ENCODE measurements around the gene SLX4.

SLX4 gene

GRCh38 chr16:3597676-3598075 lies 13.7 kb downstream of the SLX4 start:
- DNase-seq: no peak

DNA sequence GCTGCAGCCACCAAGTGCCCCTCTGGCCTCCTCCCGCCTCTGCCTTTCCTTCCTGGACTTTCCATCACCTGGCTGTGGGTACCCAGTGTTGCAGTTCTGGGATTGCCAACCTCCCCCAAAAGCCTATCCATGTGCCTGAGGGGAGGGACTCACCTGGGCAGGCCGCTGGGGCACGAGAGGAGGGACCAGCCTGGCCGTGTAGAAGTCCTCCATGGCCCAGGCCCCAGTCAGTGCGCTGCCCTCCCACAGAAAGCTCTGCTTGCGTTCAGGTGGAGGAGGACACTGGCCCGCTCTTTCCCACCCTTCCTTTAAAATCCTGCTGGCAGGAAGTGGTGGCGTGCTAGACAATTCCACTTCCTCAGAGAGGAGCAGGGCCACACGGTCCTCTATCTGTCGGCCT lies 14.2 kb downstream of the SLX4 start:
- no peak for DNase-seq

DNA sequence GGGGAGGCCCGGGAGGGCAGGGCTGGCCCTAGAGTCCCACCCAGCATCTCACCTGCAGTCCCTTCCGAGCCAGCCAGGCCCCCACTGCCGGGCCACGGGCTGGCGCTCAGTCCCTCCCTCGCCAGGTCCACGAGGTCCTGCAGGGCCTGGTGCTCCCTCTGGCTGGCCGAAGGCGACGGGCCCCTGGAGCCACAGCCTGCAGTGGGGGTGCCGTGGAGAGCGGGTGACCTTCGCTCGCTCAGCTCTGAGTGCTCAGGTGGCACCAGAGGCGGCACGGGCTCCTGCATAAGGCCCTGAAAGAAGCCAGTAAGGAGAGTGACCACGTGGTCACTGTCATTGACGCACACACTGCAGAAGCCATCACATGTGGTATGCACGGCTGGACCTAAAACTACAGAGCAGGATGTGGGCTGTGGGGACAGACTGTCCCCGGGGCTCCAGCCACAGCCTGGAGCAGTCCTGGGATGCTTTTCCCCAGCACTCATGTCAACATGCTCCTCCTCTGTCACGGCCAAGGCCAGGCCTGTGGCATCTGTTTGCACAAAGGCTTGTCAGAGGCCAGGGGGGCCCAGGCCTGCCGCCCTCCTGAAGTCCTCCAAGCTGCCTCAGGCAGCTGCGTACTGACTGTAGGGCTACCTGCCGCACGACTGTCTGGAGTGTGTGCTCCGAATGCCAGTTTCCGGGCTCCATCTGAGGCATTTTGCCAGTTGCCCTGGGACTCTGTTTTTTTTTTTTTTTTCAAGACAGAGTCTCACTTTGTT lies 15.1 kb downstream of the SLX4 start:
- no peak for DNase-seq

DNA sequence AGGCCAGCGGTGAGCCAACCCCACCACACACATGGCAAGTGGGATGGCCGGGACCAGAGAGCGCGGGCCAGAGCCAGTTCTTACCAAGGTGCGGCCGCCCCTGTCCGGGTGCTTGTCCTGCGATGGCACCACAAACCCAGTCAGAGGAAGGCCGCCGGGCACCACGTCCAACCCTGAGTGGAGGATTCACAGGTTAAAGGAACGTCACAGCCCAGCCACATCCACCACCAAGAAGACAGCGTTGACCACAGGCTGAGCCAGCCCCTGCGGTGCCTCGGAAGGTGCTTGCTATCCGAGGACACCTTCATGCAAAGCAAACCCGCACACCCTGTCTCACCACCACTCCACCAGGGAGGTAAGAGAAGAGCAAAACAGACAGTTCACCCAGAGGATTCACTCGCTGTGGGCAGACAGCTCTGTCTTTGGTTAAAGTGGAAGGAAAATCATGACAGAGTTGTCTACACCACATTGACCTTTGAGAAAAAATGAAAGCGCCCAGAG lies 15.8 kb downstream of the SLX4 start:
- DNase-seq: no peak

DNA sequence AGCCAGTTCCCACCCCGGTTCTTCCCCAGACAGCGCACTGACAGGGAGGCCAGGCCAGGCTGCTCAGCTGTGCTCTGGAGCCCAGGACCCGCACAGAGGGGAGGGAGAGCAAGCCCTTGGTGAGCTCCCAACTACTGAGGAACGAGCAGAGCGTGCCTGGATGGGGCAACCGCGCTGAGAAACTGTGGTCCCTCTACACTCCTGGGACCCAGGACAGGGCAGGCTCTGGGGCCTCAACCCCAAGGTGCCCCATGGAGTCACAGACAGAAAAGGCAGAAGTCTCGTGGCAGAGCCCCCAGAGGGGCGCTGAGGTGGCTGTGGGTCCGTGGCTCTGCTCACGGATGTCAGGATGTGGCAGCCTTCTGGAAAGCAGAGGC lies 16.3 kb downstream of the SLX4 start:
- no peak for DNase-seq

DNA sequence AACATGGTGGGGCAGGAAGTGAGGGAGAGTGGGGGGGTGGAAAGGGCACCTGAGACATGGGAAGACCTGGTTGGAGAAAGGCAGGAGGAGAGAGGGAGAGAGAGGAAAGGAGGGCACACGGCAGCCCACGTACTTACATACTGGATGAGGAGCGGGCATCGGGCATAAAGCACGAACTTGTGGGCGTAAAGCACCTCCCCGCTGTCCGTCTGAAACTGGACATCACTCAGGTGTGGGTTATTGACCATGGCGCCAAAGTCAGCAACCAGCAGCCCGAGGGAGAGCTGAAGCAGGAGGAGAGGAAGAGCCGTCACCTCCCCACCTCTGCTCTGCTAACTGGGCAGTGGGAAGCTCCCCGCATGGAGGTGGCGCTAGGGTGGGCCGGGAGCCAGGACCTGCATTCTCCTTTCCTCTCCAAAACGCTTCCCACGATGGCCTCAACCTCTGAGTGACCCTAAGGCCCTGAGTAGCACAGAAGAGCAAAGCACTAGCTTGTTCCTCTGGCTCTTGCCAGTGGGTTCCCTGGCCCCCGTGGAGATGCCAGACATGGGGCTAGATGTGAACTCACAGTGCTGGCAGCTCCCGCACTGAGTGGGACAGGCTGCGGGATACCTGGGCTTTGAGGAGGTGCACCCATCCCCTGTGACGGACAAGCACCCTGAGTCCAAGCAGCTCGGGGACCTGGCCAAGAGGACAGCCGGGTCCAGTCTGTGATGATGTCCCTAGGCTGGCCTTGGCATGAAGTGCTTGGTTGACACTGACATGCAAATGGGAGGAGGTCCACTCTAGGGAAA lies 16.9 kb downstream of the SLX4 start:
- DNase-seq: no peak

GRCh38 chr16:3592559-3592958 lies 18.8 kb downstream of the SLX4 start:
- DNase-seq: no peak

DNA sequence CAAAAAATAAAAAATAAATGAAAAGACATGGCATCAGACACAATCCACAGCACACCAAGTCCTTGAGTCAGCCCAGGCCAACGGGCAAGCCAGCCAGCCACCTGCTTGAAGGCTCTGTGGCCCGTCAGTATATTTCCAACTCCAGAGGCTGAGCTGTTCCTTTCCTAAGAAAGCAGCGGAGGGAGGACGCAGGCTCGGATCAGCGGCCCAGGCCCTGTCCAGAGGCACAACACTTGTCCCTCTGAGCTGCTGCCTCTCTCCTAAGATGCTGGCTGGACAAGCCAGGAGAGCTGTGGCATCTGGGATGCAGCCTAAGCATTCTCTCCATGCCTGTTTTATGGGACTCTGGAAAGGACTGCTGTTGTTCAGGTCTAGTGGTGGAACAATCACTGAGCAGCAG lies 19.4 kb downstream of the SLX4 start:
- DNase-seq: no peak

- no peak for DNase-seq
Observed at GRCh38 chr16:3591436-3591803, 20.0 kb downstream of the SLX4 start.

- DNase-seq: no peak
Observed at GRCh38 chr16:3590736-3591435, 20.5 kb downstream of the SLX4 start.

- DNase-seq: no peak
Observed at GRCh38 chr16:3589991-3590701, 21.3 kb downstream of the SLX4 start.

GRCh38 chr16:3589441-3589921 lies 21.9 kb downstream of the SLX4 start:
- no peak for DNase-seq

GRCh38 chr16:3589001-3589400 lies 22.4 kb downstream of the SLX4 start:
- no peak for DNase-seq

DNA sequence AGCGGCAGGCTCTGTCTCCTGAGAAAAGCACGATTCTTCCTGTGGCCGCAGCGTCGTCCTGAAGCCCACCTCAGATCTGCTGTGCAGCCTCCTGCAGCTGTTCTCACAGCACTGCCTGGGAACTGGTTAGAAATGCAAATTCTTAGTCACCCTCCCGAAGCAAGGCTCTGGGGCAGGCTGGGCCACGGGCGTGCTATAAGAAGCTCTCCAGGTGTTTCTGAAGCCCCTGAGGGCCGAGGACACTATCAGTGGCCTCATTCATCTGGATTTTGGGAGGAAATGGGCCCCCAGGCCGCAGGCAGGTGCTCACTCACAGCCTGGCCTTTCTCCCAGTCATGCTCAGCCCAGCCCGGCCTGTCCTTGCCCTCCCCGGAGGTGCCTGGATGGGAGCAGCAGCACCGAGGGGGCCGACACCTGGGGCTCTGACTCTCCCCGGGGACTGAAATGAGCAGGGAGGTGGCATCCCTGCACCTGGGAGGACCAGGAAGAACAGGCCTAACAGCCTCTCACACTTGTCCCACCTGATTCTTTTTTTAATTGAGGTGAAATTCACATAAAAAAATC lies 23.8 kb downstream of the SLX4 start:
- DNase-seq: no peak

DNA sequence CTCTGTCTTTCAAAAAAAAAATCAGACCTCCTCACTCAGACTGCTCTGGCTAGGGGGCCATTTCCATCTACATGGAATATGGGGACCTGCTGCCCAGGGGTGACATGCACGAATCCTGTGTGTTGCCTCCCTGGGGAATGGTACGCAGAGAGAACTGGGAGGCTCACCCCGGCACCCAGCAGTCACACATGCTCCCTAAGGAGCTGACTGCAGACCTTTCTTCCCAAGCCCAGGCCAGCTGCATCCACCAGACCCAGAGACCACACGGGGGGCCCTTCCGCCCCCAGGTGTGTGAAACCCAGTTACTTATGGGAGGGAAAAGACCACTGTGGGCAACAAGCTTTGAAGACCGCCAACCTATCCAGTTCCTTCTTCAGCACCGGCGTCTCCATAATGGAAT lies 27.0 kb downstream of the SLX4 start:
- no peak for DNase-seq

DNA sequence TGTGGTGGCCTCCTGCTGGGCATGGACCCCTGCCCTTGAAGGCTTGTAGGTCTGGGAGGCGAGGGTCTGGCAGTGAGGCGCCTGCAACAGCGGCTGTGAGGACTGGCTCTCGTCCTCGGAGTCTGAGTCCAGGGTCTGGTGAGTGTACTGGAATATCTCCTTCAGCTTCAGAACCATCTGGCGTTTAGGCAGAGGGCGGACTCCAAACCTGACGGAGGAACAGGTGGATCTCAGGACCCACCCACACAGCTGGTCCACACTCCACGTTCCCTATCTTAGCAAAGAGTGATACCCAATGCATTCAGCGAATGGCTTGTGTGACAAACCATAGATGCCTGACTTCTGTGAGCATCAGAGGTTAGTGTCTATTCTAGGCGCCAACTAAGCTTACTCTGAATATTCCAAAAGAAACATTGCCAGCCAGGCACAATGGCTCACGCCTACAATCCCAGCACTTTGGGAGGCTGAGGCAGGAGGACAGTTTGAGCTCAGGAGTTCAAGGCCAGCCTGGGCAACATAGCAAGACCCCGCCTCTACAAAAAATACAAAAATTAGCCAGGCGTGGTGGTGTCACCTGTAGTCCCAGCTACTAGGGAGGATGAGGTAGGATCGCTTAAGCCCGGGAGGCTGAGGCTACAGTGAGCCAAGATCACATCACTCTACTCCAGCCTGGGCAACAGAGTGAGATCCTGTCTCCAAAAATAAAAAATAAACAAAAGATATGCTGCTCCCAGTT lies 27.9 kb downstream of the SLX4 start:
- no peak for DNase-seq

DNA sequence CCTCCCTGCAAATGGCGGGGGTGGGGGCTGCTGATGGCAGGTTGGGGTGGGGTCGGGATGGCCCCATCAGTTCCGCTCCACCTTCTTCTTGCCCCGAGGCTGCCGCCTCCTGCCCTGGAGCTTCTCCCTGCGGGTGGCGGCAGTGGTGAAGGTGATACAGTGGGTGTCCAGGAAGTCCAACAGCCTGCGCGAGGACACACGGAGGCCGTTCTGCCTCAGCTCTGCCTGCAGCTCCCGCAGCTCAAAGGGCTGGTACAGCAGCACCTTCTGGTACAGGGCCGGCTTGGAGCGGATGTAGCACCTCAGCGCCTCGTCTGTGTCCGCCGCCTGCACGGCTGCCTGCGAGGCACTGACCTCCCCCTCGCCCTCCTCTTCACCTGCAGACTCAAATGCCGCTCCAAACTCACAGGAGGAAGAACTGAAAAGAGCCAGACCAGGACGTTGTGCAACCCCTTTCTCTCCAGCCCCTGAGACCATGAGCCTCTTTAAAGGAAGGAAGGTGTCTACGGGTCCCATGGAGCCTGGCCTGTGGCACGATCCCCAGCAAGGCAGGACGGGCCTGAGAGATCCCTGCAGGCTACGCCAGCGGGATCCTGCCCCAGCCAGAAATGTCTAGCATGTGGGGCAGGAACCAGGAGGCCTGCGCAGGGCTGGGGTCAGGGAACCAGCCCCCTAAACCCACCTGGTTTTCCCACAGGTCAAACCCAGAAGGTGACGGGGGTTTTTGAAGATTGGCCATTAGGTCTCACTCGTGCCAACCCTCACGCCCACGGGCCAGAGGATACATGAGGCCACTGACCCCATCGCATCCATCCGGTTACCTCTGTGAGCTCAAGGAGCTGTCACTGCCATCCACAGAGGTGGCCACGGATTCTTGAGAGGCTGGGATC lies 28.9 kb downstream of the SLX4 start:
- DNase-seq: no peak

DNA sequence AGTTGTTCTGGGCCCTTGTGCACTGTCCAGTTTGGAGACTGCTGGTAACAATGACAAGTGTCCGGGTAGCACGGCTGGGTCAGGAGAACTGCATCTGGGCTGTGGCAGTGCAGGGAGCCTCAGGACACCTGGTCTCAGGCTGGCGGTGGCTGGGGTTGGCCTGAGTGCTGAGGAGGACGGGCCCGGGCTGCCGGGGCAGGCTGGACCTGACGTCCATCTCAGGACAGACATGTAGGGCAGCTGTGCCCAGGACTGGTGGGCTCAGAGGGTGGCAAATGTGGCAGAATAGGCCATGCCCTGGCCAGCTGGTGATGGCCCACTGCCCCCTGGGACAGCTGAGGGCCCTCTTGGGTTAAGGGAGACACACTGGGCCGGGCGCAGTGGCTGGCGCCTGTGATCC lies 30.0 kb downstream of the SLX4 start:
- no peak for DNase-seq

DNA sequence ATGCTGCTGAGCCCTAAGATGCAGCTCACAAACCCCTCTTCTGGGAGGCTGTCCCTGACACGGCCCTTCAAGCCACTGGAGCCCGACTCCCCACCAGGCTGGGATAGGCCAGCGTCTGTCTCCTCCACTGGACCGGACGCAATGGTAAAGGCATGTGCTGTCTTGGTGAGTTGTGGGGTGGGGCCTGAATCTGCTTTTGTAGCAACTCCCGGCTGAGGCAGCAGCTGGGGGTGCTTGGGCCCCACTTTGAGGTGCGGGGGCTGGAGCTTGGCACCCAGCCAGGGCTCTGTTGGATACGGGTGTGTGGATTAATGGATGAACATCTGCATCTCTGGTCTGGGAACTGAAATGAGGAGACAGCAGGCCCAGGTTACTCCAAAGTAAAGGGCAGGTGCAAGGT lies 30.7 kb downstream of the SLX4 start:
- no peak for DNase-seq

DNA sequence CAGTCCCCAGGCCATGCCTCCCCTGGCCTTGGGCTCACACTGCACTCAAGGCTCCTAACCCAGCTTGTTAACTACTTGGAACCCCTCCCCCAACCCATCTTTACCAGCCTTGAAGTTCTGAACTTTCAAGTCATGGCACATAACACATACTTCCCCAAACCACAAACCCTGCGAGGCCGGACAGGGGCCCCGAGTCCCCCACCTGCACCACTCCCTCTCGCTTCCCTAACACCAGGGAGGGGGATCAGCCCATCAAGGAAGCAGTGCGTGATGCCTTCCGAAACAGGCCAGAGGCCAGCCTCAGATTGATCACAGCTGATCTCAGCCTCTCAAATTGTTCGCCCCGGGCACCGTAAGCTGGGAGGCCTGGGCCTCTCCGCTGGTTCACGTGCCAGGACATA lies 31.2 kb downstream of the SLX4 start:
- DNase-seq: no peak

DNA sequence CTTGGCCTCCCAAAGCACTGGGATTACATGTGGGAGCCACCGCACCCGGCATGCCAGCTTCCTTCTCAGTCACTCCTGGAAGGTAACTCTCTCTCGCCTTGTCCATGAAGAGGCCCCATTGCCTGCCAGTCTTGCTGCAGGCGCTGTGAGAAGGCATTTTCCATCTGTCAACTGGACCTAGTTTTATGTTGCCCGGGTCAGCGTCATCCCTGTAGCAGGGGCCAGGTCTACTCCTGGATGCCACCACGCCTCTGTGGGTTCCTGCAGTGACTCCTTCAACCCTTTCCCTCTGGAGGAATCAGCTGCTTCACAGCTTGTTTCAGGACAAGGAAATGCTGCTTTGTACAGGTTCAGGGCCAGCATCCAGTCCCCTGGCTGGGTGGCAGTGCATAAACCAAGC lies 31.6 kb downstream of the SLX4 start:
- DNase-seq: no peak

Measured in NCI-H774 (cell line).